SIG-M5 treated with dmso at 0.1 percent for 504 hours (cell line): ENCODE data around the gene RYR1.
"Not testable (repeated sequence)": the region's sequence is repeated elsewhere in the genome, so short reads cannot be mapped to it uniquely, and the experiment has no call there.

Experiments used
- DNase-seq: peaks from one replicate; lab custom pipeline; 2025; ENCODE audit not compliant: unreplicated experiment; lab: John Stamatoyannopoulos, UW

The RYR1 gene

DNA sequence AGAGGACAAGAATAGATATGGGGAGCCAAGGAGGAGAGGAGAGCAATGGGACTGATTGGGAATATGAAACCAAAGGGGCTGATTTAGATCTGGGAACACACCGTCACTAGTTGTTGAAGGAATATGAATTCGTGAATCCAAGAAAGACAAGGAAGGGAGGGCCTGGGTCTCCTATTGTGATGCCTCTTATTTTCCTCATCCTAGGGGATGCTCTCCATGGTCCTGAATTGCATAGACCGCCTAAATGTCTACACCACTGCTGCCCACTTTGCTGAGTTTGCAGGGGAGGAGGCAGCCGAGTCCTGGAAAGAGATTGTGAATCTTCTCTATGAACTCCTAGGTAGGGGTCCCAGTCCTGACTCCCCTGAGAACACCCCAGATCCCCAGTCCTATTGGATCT lies 21.5 kb downstream of the RYR1 start:
- DNase-seq = no peak

- no peak for DNase-seq
Observed at GRCh38 chr19:38457202-38457601, 23.7 kb downstream of the RYR1 start.

DNA sequence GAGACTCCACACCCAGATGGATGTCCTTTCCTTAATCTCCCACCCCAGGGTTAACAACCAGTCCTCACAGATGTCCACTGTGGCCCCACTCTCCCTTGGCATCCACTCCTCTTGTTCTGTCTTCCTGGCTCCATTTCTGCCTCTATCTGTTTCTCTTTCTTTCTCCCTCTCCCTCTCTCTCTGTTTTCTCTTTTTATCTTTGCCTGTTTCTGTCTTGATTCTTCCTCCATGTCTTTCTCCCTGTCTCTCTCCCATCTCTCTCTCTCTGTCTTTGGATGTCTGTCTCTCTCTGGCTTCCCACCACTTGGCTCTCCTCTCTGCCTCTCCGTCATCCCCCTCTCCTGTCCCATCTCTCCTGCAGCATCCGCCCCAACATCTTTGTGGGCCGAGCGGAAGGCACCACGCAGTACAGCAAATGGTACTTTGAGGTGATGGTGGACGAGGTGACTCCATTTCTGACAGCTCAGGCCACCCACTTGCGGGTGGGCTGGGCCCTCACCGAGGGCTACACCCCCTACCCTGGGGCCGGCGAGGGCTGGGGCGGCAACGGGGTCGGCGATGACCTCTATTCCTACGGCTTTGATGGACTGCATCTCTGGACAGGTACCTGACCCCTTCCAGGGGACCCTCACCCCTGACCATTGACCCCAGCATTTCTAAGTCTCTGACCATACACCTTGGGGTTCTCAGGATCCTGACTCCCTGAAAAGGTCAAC lies 24.4 kb downstream of the RYR1 start:
- DNase-seq = no peak

GRCh38 chr19:38458991-38459390 lies 25.5 kb downstream of the RYR1 start:
- no peak for DNase-seq

DNA sequence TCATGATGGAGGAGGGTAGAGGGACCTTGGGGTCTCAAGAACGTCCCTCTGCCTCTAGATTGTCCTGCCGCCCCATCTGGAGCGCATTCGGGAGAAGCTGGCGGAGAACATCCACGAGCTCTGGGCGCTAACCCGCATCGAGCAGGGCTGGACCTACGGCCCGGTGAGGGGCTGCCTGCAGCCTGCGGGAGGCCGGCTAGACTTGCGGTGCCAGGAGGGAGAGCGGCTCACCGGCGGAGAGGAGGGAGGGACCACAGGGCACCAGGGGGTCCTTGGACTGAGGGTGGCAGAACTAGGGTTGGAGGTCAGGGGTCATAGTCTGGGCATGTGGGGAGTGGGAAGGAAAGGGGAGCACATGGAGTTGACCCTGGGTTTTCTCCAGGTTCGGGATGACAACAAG lies 29.9 kb downstream of the RYR1 start:
- no peak for DNase-seq

DNA sequence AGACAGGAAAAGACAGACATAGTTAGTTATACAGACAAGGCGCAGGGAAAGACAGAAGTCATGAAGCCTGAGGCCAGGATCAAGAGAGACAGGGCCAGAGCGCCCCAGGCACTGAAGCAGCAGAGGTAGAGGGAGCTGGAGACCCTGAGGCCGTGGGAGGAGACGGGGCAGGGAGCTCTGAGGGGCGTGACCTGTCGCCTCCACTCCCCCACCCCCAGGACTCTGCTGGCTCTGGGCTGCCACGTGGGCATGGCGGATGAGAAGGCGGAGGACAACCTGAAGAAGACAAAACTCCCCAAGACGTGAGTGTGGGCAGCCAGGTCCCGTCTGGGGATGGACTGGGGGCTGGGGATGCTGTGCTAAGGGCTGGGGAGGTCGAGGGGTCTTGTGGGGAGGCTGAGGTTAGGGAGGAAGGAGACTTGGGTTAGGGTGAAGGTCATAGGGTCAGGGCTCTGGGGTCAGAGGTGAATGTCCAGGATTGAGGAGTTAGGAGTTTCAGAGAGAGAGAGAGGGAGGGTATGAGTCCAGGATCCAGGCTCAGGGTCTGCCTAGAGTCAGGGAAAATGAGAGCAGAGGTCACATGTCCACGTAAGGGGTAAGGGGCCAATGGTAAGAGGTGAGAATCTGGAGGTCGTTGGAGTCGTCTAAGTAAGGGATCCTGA lies 31.1 kb downstream of the RYR1 start:
- no peak for DNase-seq

DNA sequence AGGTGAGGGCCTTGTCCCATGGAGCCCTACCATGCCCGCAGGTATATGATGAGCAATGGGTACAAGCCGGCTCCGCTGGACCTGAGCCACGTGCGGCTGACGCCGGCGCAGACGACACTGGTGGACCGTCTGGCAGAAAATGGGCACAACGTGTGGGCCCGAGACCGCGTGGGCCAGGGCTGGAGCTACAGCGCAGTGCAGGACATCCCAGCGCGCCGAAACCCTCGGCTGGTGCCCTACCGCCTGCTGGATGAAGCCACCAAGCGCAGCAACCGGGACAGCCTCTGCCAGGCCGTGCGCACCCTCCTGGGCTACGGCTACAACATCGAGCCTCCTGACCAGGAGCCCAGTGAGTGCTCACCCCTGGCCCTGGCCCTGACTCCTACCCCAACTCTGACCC lies 32.6 kb downstream of the RYR1 start:
- no peak for DNase-seq

- no peak for DNase-seq
Observed at GRCh38 chr19:38467541-38468525, 34.3 kb downstream of the RYR1 start.

- DNase-seq = no peak
Observed at GRCh38 chr19:38469151-38469550, 35.7 kb downstream of the RYR1 start.

DNA sequence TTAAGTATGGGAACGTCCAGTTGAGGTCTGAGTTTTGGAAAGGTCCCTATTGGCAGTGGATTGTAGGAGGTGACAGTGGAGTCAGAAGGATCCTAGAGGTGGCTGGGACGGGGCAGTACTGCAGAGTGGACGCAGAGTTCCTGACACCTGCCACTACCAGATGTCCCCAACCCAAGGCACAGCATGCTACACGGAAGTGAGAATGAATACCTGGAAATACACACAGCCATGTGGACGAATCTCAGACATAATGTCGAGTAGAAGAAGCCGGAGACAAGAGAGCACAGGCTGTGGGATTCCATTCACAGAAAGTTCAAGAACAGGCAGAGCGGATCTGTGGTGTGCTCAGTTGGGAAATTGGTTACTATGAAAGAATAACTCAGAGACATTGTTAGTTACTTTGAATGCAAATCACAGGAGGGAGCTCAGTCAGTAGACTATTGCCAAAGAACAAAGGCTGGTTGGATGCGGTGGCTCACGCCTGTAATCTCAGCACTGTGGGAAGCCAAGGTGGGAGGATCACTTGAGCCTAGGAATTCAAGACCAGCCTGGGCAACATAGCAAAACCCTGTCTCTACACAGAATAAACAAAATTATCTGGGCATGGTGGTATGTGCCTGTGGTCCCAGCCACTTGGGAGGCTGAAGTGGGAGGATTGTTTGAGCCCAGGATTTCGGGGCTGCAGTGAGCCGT lies 37.4 kb downstream of the RYR1 start:
- no peak for DNase-seq

GRCh38 chr19:38472725-38473124 lies 39.2 kb downstream of the RYR1 start:
- DNase-seq = not testable (repeated sequence)

GRCh38 chr19:38473201-38473600 lies 39.7 kb downstream of the RYR1 start:
- no peak for DNase-seq

DNA sequence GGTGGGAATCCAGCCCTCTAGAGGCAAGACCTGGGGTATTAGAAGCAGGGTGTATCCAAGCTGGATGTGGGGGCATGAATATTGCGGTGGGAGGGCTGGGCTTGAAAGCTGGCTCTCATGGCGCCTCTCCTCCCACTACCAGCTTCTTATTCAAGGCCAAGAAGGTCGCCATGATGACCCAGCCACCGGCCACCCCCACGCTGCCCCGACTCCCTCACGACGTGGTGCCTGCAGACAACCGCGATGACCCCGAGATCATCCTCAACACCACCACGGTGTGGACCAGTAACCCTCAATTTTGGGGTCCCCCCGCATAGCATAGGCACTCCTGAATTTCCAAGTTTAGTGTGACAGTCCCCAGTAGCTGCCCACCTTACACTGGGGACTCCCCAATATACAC lies 41.7 kb downstream of the RYR1 start:
- DNase-seq = no peak

DNA sequence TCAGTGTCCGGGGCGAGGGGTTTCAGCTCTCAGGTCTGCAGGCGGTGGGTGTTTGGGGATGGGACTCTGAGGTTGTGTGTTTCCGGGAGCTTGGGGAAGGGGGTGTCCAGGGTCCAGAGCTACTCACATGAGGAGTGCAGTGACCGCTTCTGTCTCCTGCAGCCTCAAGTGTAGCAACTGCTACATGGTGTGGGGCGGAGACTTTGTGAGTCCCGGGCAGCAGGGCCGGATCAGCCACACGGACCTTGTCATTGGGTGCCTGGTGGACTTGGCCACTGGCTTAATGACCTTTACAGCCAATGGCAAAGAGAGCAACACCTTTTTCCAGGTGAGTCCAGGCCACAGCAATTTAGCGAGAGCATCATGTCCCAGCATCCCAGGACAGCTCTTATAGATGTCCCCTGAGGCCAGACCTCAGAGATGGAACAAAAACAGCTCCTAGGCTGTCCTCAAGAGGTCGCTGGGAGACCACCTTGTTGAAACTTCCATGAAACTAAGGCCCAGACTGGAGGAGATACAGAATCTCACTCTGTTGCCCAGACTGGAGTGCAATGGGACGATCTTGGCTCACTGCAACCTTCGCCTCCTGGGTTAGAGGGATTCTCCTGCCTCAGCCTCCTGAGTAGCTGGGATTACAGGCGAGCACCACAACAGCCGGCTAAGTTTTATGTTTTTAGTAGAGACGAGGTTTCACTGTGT lies 44.9 kb downstream of the RYR1 start:
- no peak for DNase-seq

- no peak for DNase-seq
Observed at GRCh38 chr19:38482496-38482895, 49.0 kb downstream of the RYR1 start.

GRCh38 chr19:38483016-38483630 lies 49.6 kb downstream of the RYR1 start:
- no peak for DNase-seq

- DNase-seq = no peak
Observed at GRCh38 chr19:38484747-38485146, 51.3 kb downstream of the RYR1 start.

GRCh38 chr19:38485541-38486285 lies 52.2 kb downstream of the RYR1 start:
- DNase-seq = no peak

- DNase-seq = no peak
Observed at GRCh38 chr19:38486731-38487336, 53.3 kb downstream of the RYR1 start.
